ENCODE data around the gene TPCN1.

Gene TPCN1

GRCh38 chr12:113268136-113268535 is 46.9 kb downstream of the TPCN1 start:
- no peak for DNase-seq (ENCODE audit: low read depth)
- no peak overlapping the region for H3K4me3 ChIP-seq (ENCODE audit: low read depth, low read length)
- TF ChIP-seq CTCF (IDR thresholded peaks at IDR 0.05; ENCODE audit: control insufficient read depth, extremely low read depth, insufficient read depth): no peak

GRCh38 chr12:113268621-113269020 is 47.4 kb downstream of the TPCN1 start:
- no peak for DNase-seq (ENCODE audit: low read depth)
- no peak for TF ChIP-seq CTCF (IDR thresholded peaks at IDR 0.05; ENCODE audit: control insufficient read depth, extremely low read depth, insufficient read depth)
- H3K4me3 ChIP-seq (ENCODE audit: low read depth, low read length): no peak overlapping the region

- DNase-seq (ENCODE audit: low read depth): no peak
- no peak overlapping the region for H3K4me3 ChIP-seq (ENCODE audit: low read depth, low read length)
- no peak for TF ChIP-seq CTCF (IDR thresholded peaks at IDR 0.05; ENCODE audit: control insufficient read depth, extremely low read depth, insufficient read depth)
Measured at GRCh38 chr12:113269257-113269943, 48.1 kb downstream of the TPCN1 start.

GRCh38 chr12:113270709-113271009 is 49.4 kb downstream of the TPCN1 start:
- no peak overlapping the region for H3K4me3 ChIP-seq (ENCODE audit: low read depth, low read length)
- DNase-seq (ENCODE audit: low read depth): no peak
- no peak for TF ChIP-seq CTCF (IDR thresholded peaks at IDR 0.05; ENCODE audit: control insufficient read depth, extremely low read depth, insufficient read depth)

- no peak for DNase-seq (ENCODE audit: low read depth)
- H3K4me3 ChIP-seq (ENCODE audit: low read depth, low read length): no peak overlapping the region
- no peak for TF ChIP-seq CTCF (IDR thresholded peaks at IDR 0.05; ENCODE audit: control insufficient read depth, extremely low read depth, insufficient read depth)
Measured at GRCh38 chr12:113271466-113271852, 50.2 kb downstream of the TPCN1 start.

GRCh38 chr12:113271853-113272561 is 50.7 kb downstream of the TPCN1 start:
- TF ChIP-seq CTCF (IDR thresholded peaks at IDR 0.05; ENCODE audit: control insufficient read depth, extremely low read depth, insufficient read depth): no peak
- no peak overlapping the region for H3K4me3 ChIP-seq (ENCODE audit: low read depth, low read length)
- no peak for DNase-seq (ENCODE audit: low read depth)

All from LNCaP clone FGC (cell line).